HG02678 (cell line): ENCODE measurements around the gene C1QL3.

Experiments
- ATAC-seq: cut with Tn5 transposase; IDR thresholded peaks from one replicate; pipeline ENCODE4 v1.9.1; 2021; ENCODE audit warnings: mild to moderate bottlenecking, moderate library complexity; ENCODE audit not compliant: unreplicated experiment

The C1QL3 gene

GRCh38 chr10:16497911-16498310, 23.8 kb downstream of the C1QL3 start:
- no peak for ATAC-seq

GRCh38 chr10:16493884-16494536, 27.7 kb downstream of the C1QL3 start:
- no peak for ATAC-seq

- no peak for ATAC-seq
Measured at GRCh38 chr10:16491933-16492332, 29.7 kb downstream of the C1QL3 start.

GRCh38 chr10:16490511-16490910, 31.2 kb downstream of the C1QL3 start:
- ATAC-seq: no peak

- ATAC-seq: no peak
Measured at GRCh38 chr10:16483241-16483917, 38.3 kb downstream of the C1QL3 start.

GRCh38 chr10:16481052-16481728, 40.5 kb downstream of the C1QL3 start:
- no peak for ATAC-seq

GRCh38 chr10:16478801-16479200, 42.9 kb downstream of the C1QL3 start:
- no peak for ATAC-seq

GRCh38 chr10:16477757-16478156, 43.9 kb downstream of the C1QL3 start:
- ATAC-seq: no peak

- no peak for ATAC-seq
Measured at GRCh38 chr10:16472828-16473227, 48.9 kb downstream of the C1QL3 start.

GRCh38 chr10:16470747-16471146, 50.9 kb downstream of the C1QL3 start:
- ATAC-seq: no peak

- no peak for ATAC-seq
Measured at GRCh38 chr10:16466001-16466400, 55.7 kb downstream of the C1QL3 start.
